ENCODE results near the gene CTTNBP2. TPM values are rescaled to one million over a fixed set of nuclear protein-coding genes. Genes with fewer than 3 reads are reported as not detected.

CTTNBP2 gene
- polyA plus RNA-seq, 3 donors from 2014 or later = not detected

DNA sequence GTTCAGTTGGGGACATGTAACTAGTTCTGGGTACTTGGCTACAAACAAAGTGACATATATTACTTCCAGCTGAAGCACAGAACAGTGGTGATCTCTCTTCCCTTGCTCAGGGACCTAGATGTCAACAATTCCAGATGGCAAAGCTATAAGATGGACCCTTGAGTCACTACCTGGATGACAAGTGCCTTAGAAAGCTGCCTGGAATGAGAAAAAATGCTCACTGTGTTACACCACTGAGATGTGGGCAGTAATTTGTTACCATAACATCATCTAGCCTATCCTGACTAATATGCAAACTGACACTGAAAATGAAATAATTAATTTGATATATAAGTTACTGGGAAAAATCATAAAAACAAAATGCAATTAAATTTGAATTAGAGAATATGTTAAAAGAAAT, 16.4 kb upstream of the CTTNBP2 start:
- no peaks in the 10 kb centered on the region for H3K4me1 Mint-ChIP-seq
- H3K36me3 Mint-ChIP-seq = no peaks in the 10 kb centered on the region
- H3K27me3 Mint-ChIP-seq (ENCODE audit: low read depth in 3 of 3) = peaks cover 0 to 4% (median 0%) of the 10 kb centered on the region in 3 donors
- peaks cover 0 to 8% (median 2%) of the 10 kb centered on the region in 6 donors for H3K9me3 Mint-ChIP-seq
- no peak overlapping the region for H3K27ac Mint-ChIP-seq
- DNase-seq = no peak
- no peak overlapping the region for H3K4me3 Mint-ChIP-seq

DNA sequence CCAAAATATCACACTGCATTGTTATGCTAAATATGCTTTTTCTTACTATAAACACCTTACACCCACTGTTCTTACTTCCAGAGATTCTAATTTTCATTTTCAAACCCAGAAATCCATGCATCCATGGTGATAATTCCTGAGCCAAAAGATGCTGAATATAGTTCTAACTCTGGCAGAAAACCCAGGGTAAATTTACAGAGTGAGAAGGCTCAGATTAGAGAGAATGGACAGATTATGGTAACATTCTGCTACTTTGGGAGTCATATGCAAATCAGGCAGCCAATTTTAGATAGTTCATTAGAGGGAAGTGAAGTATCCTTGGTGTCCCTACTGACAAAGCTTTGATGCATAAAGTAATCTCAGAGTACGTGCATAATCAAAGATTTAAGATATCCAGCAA, 15.4 kb upstream of the CTTNBP2 start:
- Mint-ChIP-seq H3K4me1 (no peaks in the 10 kb centered on the region), H3K27ac (no peak overlapping the region), H3K36me3 (no peaks in the 10 kb centered on the region), H3K27me3 (ENCODE audit: low read depth in 3 of 3) (peaks cover 0 to 4% (median 3%) of the 10 kb centered on the region in 3 donors), H3K4me3 (no peak overlapping the region), H3K9me3 (peaks cover 0 to 5% (median 1%) of the 10 kb centered on the region in 6 donors)
- DNase-seq = no peak

DNA sequence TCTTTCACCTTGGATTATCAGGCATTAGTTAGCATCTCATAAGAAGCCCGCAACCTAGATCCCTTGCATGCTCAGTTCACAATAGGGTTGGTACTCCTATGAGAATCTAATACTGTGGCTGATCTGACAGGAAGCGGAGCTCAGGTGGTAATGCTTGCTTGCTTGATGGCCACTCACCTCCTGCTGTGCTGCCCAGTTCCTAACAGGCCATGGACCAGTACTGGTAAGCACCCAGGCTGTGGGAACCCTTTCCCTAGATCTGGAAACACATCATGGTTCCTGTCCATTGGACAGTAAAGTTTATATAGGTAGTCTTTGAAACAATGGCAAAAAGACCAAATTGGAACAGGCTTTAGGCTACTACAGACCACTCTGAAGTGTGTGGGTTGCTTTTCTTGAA, 9.4 kb upstream of the CTTNBP2 start:
- Mint-ChIP-seq H3K27me3 (ENCODE audit: low read depth in 3 of 3) (peaks cover 0 to 3% (median 2%) of the 10 kb centered on the region in 3 donors), H3K4me3 (no peak overlapping the region), H3K36me3 (no peaks in the 10 kb centered on the region), H3K27ac (no peak overlapping the region), H3K9me3 (peaks cover 0 to 8% (median 2%) of the 10 kb centered on the region in 6 donors), H3K4me1 (no peaks in the 10 kb centered on the region)
- no peak for DNase-seq

DNA sequence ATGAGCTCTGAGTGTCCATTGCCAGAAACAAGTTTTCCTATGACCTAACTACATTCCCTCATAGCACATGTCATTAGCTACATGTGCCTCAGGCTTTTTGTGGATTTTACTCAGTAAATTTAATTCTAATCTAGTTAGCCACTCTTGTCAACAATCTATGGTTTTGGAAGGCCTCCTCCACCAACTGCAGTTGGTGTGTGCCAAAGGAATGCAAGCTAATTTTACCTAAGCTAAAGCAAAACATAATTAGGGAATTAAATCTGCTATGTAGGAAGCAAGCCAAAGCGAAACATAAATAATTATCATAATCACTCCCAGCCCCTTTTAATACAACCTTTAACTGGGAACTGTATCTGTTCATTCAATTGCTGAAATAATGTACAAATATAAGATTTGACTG, 3.5 kb upstream of the CTTNBP2 start:
- no peak overlapping the region for H3K27ac Mint-ChIP-seq
- peaks cover 0 to 9% (median 7%) of the 10 kb centered on the region in 3 donors for H3K36me3 Mint-ChIP-seq
- H3K9me3 Mint-ChIP-seq = peaks cover 4 to 23% (median 14%) of the 10 kb centered on the region in 6 donors
- H3K4me1 Mint-ChIP-seq = peaks cover 4 to 5% of the 10 kb centered on the region in 2 donors
- H3K4me3 Mint-ChIP-seq = no peak overlapping the region
- H3K27me3 Mint-ChIP-seq (ENCODE audit: low read depth in 3 of 3) = peaks cover 8 to 20% (median 17%) of the 10 kb centered on the region in 3 donors
- DNase-seq = no peak

DNA sequence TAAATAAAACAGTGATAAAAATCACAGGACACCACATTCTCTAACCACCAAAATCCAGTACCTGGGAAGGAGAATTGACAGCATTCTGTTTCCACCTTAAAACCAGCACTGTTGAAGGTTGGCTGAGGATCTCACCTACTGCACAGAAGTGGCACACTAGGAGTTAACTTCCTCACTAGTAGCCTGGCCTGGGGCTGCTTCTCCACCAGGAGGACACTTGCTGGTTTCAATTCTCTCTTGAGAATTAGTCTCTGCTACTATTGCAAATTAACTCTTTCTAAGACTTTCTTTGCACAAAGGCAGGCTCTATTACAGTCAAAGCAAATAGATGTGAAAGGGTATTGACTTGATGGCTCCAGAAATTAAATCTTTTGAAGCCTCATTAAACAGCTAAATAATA, 2.3 kb upstream of the CTTNBP2 start:
- peaks cover 4 to 25% (median 14%) of the 10 kb centered on the region in 6 donors for H3K9me3 Mint-ChIP-seq
- no peak overlapping the region for H3K4me3 Mint-ChIP-seq
- peaks cover 8 to 26% (median 17%) of the 10 kb centered on the region in 3 donors for H3K27me3 Mint-ChIP-seq (ENCODE audit: low read depth in 3 of 3)

DNA sequence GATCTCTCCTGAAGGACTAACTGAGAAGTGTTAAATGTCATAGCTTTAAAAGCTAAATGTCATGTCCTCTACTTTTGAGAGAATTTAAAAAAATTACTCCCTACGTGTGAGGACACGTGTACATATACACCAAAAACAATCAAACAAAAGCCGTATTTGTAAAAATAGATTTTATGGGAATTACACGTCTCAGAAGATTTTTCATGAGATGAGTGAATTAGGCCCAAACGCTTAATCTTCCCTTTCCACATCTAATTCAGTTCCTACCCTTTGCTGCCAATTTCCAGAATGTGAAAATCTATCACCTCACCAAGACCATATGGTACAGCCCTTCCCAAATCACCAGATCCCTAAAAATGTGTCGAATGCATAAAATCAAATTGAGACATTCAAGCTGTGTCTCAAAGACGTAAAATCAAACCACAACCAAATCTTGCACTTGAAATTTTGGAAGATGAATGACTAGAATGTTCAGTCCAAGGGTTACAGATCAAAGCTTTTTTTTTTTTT, 1.0 kb upstream of the CTTNBP2 start:
- Mint-ChIP-seq H3K4me1 (peaks cover 4 to 5% of the 10 kb centered on the region in 2 donors), H3K4me3 (peak overlapping the region in 3 of 5 donors; percentile 26 to 50 (median 40)), H3K27ac (no peak overlapping the region), H3K27me3 (ENCODE audit: low read depth in 3 of 3) (peaks cover 8 to 29% (median 17%) of the 10 kb centered on the region in 3 donors), H3K9me3 (peaks cover 4 to 25% (median 13%) of the 10 kb centered on the region in 6 donors), H3K36me3 (peaks cover 0 to 12% (median 7%) of the 10 kb centered on the region in 3 donors)
- DNase-seq = no peak

More for the DNA sequence above, 2.3 kb upstream of the CTTNBP2 start:
- H3K27ac Mint-ChIP-seq = no peak overlapping the region
- peaks cover 0 to 12% (median 7%) of the 10 kb centered on the region in 3 donors for H3K36me3 Mint-ChIP-seq
- DNase-seq = no peak
- H3K4me1 Mint-ChIP-seq = peaks cover 4 to 5% of the 10 kb centered on the region in 2 donors

DNA sequence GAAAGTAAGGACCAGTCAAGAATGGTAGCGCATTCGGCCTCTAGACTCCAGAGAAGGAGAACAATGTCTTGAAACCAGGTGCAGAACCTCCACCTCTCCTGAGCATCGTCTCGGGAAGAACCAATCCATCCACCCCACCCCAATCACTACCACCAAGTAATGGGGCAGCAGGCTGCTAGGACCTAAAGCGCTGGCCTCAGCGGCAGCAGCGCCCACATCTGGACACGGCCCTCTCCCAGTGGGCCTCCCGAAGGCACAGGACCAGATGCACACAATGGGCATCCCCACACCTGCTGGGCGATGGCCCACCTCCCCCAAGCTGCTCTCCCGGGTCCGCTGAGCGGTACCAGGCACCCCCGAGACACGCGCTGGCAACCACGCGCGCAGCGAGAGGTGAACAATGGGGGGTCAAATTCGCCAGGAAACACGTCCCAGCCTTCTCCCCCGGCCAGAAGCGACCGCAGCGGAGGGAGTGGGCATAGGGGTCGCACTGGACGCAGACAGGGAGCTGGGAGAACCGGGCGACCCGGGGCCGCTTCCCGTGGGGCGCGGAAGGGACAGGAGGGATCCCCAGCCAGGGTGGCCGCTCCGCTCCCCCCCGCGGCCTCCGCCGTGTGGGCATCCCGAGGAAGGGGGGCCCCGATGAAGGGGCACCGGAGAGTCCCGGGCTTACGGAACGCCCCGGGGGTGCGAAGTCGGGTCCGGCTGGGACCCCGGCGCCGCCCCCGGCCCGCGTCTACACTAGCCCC, 506 bp downstream of the CTTNBP2 start:
- peaks cover 4 to 5% of the 10 kb centered on the region in 2 donors for H3K4me1 Mint-ChIP-seq
- H3K9me3 Mint-ChIP-seq = peaks cover 4 to 25% (median 13%) of the 10 kb centered on the region in 6 donors
- peak overlapping the region in 4 of 5 donors; percentile 21 to 51 (median 40) for H3K4me3 Mint-ChIP-seq
- DNase-seq = no peak
- H3K27ac Mint-ChIP-seq = no peak overlapping the region
- peaks cover 8 to 29% (median 17%) of the 10 kb centered on the region in 3 donors for H3K27me3 Mint-ChIP-seq (ENCODE audit: low read depth in 3 of 3)
- H3K36me3 Mint-ChIP-seq = peaks cover 0 to 12% (median 7%) of the 10 kb centered on the region in 3 donors

DNA sequence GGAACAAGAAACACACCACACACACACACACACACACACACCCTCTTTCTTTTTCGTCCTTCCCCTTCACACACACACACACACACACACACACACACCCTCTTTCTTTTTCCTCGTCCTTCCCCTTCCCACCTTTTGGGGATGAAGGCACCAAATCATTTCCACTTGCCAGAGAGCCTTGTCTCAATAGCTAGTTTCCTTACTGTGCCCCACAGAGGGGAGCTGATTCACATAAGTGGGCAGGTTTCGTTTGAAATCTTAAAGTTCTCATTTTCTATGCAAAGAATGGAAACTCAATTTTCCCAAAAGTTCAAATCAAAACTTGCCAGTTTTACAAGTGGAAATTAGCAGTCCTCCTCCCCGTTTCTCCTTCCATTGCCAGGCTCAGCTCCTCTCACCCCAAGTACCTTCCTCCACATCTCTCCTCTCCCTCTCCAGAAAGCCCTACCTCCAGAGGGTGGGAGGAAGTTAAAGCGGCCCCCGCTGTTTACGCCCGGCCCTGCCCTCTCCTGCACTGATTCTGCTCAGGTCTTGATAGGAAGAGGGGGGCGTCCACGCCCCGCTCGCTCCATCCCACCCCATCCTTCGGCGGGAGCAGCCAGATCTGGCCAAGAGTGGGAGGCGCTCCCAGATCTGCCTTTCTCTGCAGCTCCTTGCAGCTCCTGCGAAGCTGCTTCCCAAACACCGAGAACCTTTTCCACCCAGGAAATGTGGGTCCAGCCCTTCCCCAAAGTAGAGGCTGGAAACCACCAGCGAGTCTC, 1.3 kb downstream of the CTTNBP2 start:
- H3K9me3 Mint-ChIP-seq = peaks cover 4 to 25% (median 13%) of the 10 kb centered on the region in 6 donors
- no peak for DNase-seq
- peaks cover 0 to 12% (median 7%) of the 10 kb centered on the region in 3 donors for H3K36me3 Mint-ChIP-seq
- peak overlapping the region in 1 of 6 donors; percentile 37 for H3K27ac Mint-ChIP-seq
- H3K4me3 Mint-ChIP-seq = peak overlapping the region in 2 of 5 donors; percentile 41 to 51
- H3K27me3 Mint-ChIP-seq (ENCODE audit: low read depth in 3 of 3) = peaks cover 8 to 29% (median 17%) of the 10 kb centered on the region in 3 donors
- H3K4me1 Mint-ChIP-seq = peaks cover 4 to 5% of the 10 kb centered on the region in 2 donors

DNA sequence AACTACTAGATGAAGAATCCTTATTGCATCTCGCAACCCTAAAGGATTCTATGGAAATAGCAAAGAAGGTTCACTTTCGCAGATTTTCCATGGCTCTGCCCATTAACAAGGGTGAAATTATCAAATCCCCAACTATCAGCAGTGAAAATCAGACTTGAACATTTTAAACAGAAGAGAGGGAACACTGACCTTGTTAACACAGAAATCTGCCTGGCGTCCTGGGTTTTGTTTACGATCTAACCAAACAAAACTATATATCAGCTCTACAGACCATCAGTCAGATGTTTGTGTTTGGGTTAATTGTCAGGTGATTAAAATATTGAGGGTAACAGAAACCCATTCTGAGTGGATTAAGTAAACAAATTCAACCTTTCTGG, 1.9 kb downstream of the CTTNBP2 start:
- Mint-ChIP-seq H3K36me3 (peaks cover 0 to 12% (median 7%) of the 10 kb centered on the region in 3 donors), H3K27ac (no peak overlapping the region), H3K9me3 (peaks cover 4 to 25% (median 13%) of the 10 kb centered on the region in 6 donors), H3K4me1 (peaks cover 4 to 5% of the 10 kb centered on the region in 2 donors), H3K4me3 (no peak overlapping the region), H3K27me3 (ENCODE audit: low read depth in 3 of 3) (peaks cover 8 to 29% (median 17%) of the 10 kb centered on the region in 3 donors)
- no peak for DNase-seq

DNA sequence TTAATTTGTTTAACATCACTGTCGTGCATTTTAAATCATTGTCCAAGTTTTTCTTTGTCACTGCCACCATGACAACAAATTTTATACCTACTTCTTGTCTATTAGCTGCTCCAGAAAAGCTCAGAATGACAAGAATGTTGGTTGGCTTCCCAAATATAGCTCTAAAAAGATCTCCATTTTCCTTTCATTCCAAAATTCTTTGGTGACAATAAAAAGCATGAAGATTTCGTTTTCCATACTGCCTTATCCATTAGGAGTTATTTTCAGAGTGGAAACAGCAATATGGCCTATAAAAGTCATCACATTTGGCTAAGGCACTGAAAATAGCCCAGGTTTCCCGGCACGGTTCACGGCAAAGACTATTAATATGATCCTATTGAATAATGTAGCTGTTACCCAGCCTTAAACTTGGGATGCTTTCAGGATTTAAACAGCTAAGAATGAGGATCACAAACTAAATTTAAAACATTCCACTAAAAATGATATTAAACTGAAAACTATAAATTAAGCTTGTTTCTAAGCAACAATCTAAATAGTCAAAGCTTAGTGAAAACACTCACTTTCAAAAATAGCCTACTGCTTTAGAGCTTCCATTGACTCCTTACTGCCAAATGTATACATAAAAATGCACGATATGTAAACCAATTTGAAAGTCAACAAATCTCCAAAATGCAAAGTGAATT, 2.7 kb downstream of the CTTNBP2 start:
- Mint-ChIP-seq H3K4me3 (no peak overlapping the region), H3K27ac (no peak overlapping the region), H3K36me3 (peaks cover 0 to 12% (median 7%) of the 10 kb centered on the region in 3 donors), H3K9me3 (peaks cover 4 to 25% (median 13%) of the 10 kb centered on the region in 6 donors), H3K4me1 (peaks cover 4 to 5% of the 10 kb centered on the region in 2 donors), H3K27me3 (ENCODE audit: low read depth in 3 of 3) (peaks cover 7 to 27% (median 15%) of the 10 kb centered on the region in 3 donors)
- no peak for DNase-seq

DNA sequence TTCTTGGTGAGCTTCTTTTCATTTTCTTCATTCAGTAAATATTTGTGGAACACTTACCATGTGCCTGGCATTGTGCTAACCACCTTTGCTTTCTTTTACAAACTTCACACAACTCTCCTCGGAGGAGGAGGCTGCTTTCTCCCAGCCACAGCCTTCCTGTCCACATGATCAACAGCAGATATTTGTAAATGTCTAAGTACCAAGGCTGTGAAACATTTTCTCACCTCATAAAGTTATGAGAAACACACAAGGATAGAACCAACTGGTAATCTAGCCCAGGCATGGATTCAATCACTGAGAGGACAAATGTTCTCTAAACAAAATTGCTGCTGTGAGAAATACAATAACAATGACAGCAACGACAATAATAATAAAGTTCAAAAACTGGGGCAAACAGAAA, 3.9 kb downstream of the CTTNBP2 start:
- H3K27me3 Mint-ChIP-seq (ENCODE audit: low read depth in 3 of 3) = peaks cover 4 to 23% (median 12%) of the 10 kb centered on the region in 3 donors

DNA sequence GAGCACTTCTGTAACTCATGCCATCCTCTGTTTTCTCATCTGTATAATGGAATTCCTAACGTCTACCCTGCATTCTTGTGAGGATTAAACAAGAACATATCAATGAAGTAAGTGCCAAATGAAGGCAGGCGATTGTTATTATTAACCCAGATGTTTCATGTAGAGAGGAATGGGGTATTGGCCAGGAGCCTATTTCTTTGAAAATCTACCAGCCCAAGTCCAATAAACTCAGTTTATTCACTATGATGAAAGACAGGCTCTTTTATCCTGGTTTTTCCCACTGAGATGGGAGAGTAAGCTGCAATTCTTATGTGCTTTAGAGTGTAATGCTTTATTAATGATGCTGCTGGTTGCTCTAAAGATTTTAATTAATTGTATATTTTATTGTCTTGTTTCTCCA, 9.6 kb downstream of the CTTNBP2 start:
- H3K4me3 Mint-ChIP-seq = no peak overlapping the region

More for the DNA sequence above, 3.9 kb downstream of the CTTNBP2 start:
- H3K9me3 Mint-ChIP-seq = peaks cover 4 to 18% (median 11%) of the 10 kb centered on the region in 6 donors
- H3K27ac Mint-ChIP-seq = no peak overlapping the region
- DNase-seq = no peak
- peaks cover 4% of the 10 kb centered on the region in 2 donors for H3K4me1 Mint-ChIP-seq
- no peak overlapping the region for H3K4me3 Mint-ChIP-seq
- H3K36me3 Mint-ChIP-seq = peaks cover 0 to 6% (median 6%) of the 10 kb centered on the region in 3 donors

DNA sequence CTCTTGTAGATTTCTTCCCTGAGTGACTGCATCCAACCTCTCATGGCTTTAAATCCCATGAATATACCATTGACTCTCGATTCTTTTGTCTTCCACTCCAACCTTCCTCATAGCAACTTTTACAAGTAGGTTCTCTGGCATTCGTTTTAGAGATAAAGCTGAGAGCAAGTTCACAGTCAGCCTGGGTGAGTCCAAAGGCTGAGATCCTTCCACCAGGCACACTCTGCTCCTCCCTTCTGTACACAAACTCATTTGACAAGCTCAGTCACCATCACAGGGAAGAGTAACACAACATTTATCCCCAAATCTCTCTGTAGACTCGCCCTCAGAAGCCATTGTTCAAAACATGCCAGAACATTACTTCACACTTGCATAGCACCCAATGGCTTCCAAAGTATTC, 10.9 kb downstream of the CTTNBP2 start:
- no peak overlapping the region for H3K27ac Mint-ChIP-seq
- H3K36me3 Mint-ChIP-seq = no peaks in the 10 kb centered on the region
- H3K4me1 Mint-ChIP-seq = no peaks in the 10 kb centered on the region
- H3K4me3 Mint-ChIP-seq = no peak overlapping the region
- no peak for DNase-seq
- H3K27me3 Mint-ChIP-seq (ENCODE audit: low read depth in 3 of 3) = peaks cover 1 to 5% (median 2%) of the 10 kb centered on the region in 3 donors
- H3K9me3 Mint-ChIP-seq = peaks cover 0 to 10% (median 1%) of the 10 kb centered on the region in 6 donors

More for the DNA sequence above, 9.6 kb downstream of the CTTNBP2 start:
- Mint-ChIP-seq H3K9me3 (peaks cover 0 to 10% (median 1%) of the 10 kb centered on the region in 6 donors), H3K4me1 (no peaks in the 10 kb centered on the region), H3K36me3 (no peaks in the 10 kb centered on the region), H3K27ac (no peak overlapping the region), H3K27me3 (ENCODE audit: low read depth in 3 of 3) (peaks cover 1 to 5% (median 2%) of the 10 kb centered on the region in 3 donors)
- DNase-seq = no peak
